ENCODE data around the gene CCT2. TPM values are rescaled to one million over a fixed set of nuclear protein-coding genes. Genes with fewer than 3 reads are reported as not detected.

Gene CCT2
- total RNA-seq, 3 donors from 2014 or later (not counting 1 experiment from before 2014, with no cell fraction given), result 154 to 171 (median 171) TPM

GRCh38 chr12:69621551-69621950 is 36.3 kb downstream of the CCT2 start:
- Histone ChIP-seq H3K36me3 (ENCODE audit: control insufficient read depth, insufficient read depth, low read length) (no peaks in the 10 kb centered on the region), H3K9me3 (ENCODE audit: control insufficient read depth, insufficient read depth, low read length) (no peaks in the 10 kb centered on the region), H3K4me1 (ENCODE audit: control insufficient read depth, insufficient read depth, low read length) (no peaks in the 10 kb centered on the region), H3K27me3 (ENCODE audit: control insufficient read depth, insufficient read depth, low read length) (no peaks in the 10 kb centered on the region), H3K4me3 (ENCODE audit: low read length) (no peak overlapping the region), H3K27ac (ENCODE audit: low read length) (no peak overlapping the region)
- H3K27ac Mint-ChIP-seq, result no peak overlapping the region
- ATAC-seq (no peak), DNase-seq (no peak)
- intact Hi-C loops (cut with micrococcal nuclease), result no loop called here
- no peaks in the 10 kb centered on the region for H3K9me3 Mint-ChIP-seq
- H3K4me1 Mint-ChIP-seq, result no peaks in the 10 kb centered on the region
- peaks cover 16 to 21% of the 10 kb centered on the region in 2 donors for H3K27me3 Mint-ChIP-seq (ENCODE audit: low read depth in 2 of 2)
- no peaks in the 10 kb centered on the region for H3K36me3 Mint-ChIP-seq
- no peak for TF ChIP-seq CTCF (IDR thresholded peaks at IDR 0.05)
- 83% methylated on average over 2 of the region's 2 CpGs for WGBS (ENCODE audit: insufficient coverage)
- H3K4me3 Mint-ChIP-seq, result no peak overlapping the region

GRCh38 chr12:69623970-69624369 is 38.7 kb downstream of the CCT2 start:
- no peak for ATAC-seq
- Mint-ChIP-seq H3K27ac (no peak overlapping the region), H3K4me1 (no peaks in the 10 kb centered on the region), H3K4me3 (no peak overlapping the region), H3K27me3 (ENCODE audit: low read depth in 2 of 2) (peaks cover 9 to 13% of the 10 kb centered on the region in 2 donors), H3K9me3 (no peaks in the 10 kb centered on the region), H3K36me3 (no peaks in the 10 kb centered on the region)
- no peak overlapping the region for H3K4me3 ChIP-seq (ENCODE audit: low read length)
- H3K27me3 ChIP-seq (ENCODE audit: control insufficient read depth, insufficient read depth, low read length), result no peaks in the 10 kb centered on the region
- DNase-seq, result no peak
- intact Hi-C loops (cut with micrococcal nuclease), result no loop called here
- no peak for TF ChIP-seq CTCF (IDR thresholded peaks at IDR 0.05)
- no peak overlapping the region for H3K27ac ChIP-seq (ENCODE audit: low read length)
- no peaks in the 10 kb centered on the region for H3K9me3 ChIP-seq (ENCODE audit: control insufficient read depth, insufficient read depth, low read length)
- H3K4me1 ChIP-seq (ENCODE audit: control insufficient read depth, insufficient read depth, low read length), result no peaks in the 10 kb centered on the region
- WGBS (ENCODE audit: insufficient coverage), result 94% methylated on average over 13 of the region's 13 CpGs
- H3K36me3 ChIP-seq (ENCODE audit: control insufficient read depth, insufficient read depth, low read length), result no peaks in the 10 kb centered on the region

DNA sequence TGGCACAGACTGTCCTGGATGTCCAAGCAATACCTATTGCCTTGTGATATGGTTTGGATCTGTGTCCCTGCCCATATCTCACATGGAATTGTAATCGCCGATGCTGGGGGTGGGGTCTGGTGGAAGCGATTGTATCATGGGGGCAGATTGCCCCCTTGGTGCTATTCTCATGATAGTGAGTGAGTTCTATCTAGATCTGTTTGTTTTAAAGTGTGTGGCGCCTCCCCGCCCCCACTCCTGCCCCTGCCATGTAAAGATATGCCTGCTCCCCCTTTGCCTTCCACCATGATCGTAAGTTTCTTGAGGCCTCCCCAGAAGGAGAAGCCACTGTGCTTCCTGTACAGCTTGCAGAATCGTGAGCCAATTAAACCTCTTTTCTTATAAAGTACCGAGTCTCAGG is 42.2 kb downstream of the CCT2 start:
- H3K36me3 Mint-ChIP-seq, result no peaks in the 10 kb centered on the region
- no peaks in the 10 kb centered on the region for H3K36me3 ChIP-seq (ENCODE audit: control insufficient read depth, insufficient read depth, low read length)
- H3K4me1 Mint-ChIP-seq, result no peaks in the 10 kb centered on the region

More for the DNA sequence above, 42.2 kb downstream of the CCT2 start:
- ATAC-seq (no peak), DNase-seq (no peak)
- Mint-ChIP-seq H3K27ac (no peak overlapping the region), H3K27me3 (ENCODE audit: low read depth in 2 of 2) (peaks cover 1 to 3% of the 10 kb centered on the region in 2 donors), H3K9me3 (no peaks in the 10 kb centered on the region), H3K4me3 (no peak overlapping the region)
- Histone ChIP-seq H3K27ac (ENCODE audit: low read length) (no peak overlapping the region), H3K27me3 (ENCODE audit: control insufficient read depth, insufficient read depth, low read length) (no peaks in the 10 kb centered on the region), H3K4me1 (ENCODE audit: control insufficient read depth, insufficient read depth, low read length) (no peaks in the 10 kb centered on the region), H3K4me3 (ENCODE audit: low read length) (no peak overlapping the region), H3K9me3 (ENCODE audit: control insufficient read depth, insufficient read depth, low read length) (no peaks in the 10 kb centered on the region)
- no peak for TF ChIP-seq CTCF (IDR thresholded peaks at IDR 0.05)
- intact Hi-C loops (cut with micrococcal nuclease), result no loop called here
- WGBS (ENCODE audit: insufficient coverage), result 78% methylated on average over 6 of the region's 8 CpGs
